HG02623 (cell line): ENCODE measurements around the gene DSTYK.

ENCODE experiments used
- ATAC-seq: cut with Tn5 transposase; IDR thresholded peaks from one replicate; pipeline ENCODE4 v1.9.1; 2021; ENCODE audit warnings: moderate library complexity; ENCODE audit not compliant: unreplicated experiment

DSTYK gene

GRCh38 chr1:205133287-205133686 lies 78.2 kb downstream of the DSTYK start:
- ATAC-seq = no peak

GRCh38 chr1:205129447-205130029 lies 82.0 kb downstream of the DSTYK start:
- no peak for ATAC-seq

- ATAC-seq = no peak
Observed at GRCh38 chr1:205128050-205128449, 83.5 kb downstream of the DSTYK start.

GRCh38 chr1:205127646-205128045 lies 83.9 kb downstream of the DSTYK start:
- no peak for ATAC-seq

GRCh38 chr1:205124726-205125125 lies 86.8 kb downstream of the DSTYK start:
- ATAC-seq = no peak

GRCh38 chr1:205122489-205122882 lies 89.0 kb downstream of the DSTYK start:
- no peak for ATAC-seq

GRCh38 chr1:205121660-205122488 lies 89.6 kb downstream of the DSTYK start, which contains the start of gene RBBP5:
TSS of gene RBBP5 (minus strand) at chr1:205121978. CDS start at chr1:205121873, 105 bp downstream.
- peak; percentile 89 for ATAC-seq

GRCh38 chr1:205118752-205119151 lies 92.8 kb downstream of the DSTYK start:
- ATAC-seq = no peak

- no peak for ATAC-seq
Observed at GRCh38 chr1:205111354-205111753, 100.1 kb downstream of the DSTYK start.

- ATAC-seq = no peak
Observed at GRCh38 chr1:205109711-205110110, 101.8 kb downstream of the DSTYK start.

- no peak for ATAC-seq
Observed at GRCh38 chr1:205109269-205109668, 102.2 kb downstream of the DSTYK start.

GRCh38 chr1:205108464-205108863 lies 103.0 kb downstream of the DSTYK start:
- no peak for ATAC-seq

- no peak for ATAC-seq
Observed at GRCh38 chr1:205107327-205107726, 104.2 kb downstream of the DSTYK start.

- ATAC-seq = no peak
Observed at GRCh38 chr1:205102404-205102803, 109.1 kb downstream of the DSTYK start.

GRCh38 chr1:205098242-205098641 lies 113.3 kb downstream of the DSTYK start:
- no peak for ATAC-seq

- no peak for ATAC-seq
Observed at GRCh38 chr1:205095422-205095821, 116.1 kb downstream of the DSTYK start.
